ENCODE data around the gene FMN1. TPM values are rescaled to one million over a fixed set of nuclear protein-coding genes. Genes with fewer than 3 reads are reported as not detected.

Gene FMN1
- total and polyA plus RNA-seq, 2 of the 13 experiments (the other 11 are each of a cell fraction or from before 2014, with no cell fraction given): 0.20 to 0.60 TPM

DNA sequence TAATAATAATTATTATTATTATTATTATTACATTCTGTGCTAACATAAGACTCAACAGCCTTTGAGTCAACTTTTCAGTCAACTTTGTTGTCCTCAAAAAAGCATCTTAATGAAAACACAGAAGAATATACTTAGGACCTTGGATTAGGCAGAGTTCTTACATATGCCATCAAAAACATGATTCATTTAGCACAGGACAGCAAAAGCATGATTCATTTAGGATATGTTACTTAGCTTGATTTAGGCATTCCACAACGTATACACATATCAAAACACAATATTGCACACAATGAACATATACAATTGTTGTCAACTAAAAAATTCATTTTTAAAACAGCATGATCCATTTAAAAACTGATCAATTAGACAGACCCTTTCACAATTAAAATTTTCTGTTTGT, 213.0 kb downstream of the FMN1 start (continued):
- no peak for TF ChIP-seq SPEN (CRISPR knock-in tag; IDR thresholded peaks at IDR 0.05; ENCODE audit: low read depth)
- no peak for TF ChIP-seq PLSCR1 (CRISPR knock-in tag; IDR thresholded peaks at IDR 0.05; ENCODE audit: borderline replicate concordance)
- no peak for TF ChIP-seq ZSCAN9 (CRISPR knock-in tag; IDR thresholded peaks at IDR 0.05; ENCODE audit: borderline replicate concordance)

DNA sequence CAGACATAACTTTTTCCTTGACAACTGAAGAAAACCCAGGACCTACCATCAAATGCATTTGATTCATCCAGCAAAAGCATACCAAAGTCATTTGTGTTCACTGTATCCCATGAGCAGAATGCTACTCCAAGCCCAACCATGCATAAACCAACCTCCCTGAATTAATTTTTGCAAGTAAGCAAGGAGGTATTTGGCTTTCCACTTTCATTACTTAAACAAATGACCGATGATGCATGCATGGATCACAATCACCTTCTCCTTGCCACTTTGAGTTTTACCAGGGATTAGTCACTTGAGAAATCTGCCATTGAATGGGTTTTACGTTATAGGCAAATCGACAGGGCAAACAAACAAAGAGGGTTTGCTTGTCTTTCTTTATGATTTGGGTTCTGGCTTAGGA, 214.8 kb downstream of the FMN1 start:
- ChIA-PET POLR2A (no interaction called here), CTCF (ENCODE audit: low intra/inter-chr PET ratio, low total read pairs) (no interaction called here)
- no peak overlapping the region for H2AFZ ChIP-seq (ENCODE audit: low read length)
- H3K79me2 ChIP-seq (ENCODE audit: insufficient read depth, low read length): no peaks in the 10 kb centered on the region
- no peaks in the 10 kb centered on the region for H3K36me3 ChIP-seq (replicated peaks in 1 of 2; ENCODE audit: control insufficient read depth in 1 of 2, insufficient read depth in 2 of 2, low read length in 2 of 2)
- FAIRE-seq (no peak), ATAC-seq (no peak), DNase-seq (ENCODE audit: low spot score) (no peak)
- H3K4me1 ChIP-seq (ENCODE audit: insufficient read depth, low read length): no peaks in the 10 kb centered on the region
- no TSS peak for BruUV-seq (replicated peaks)
- no peaks in the 10 kb centered on the region for H3K9me3 ChIP-seq (ENCODE audit: low read length)
- no peaks in the 10 kb centered on the region for H4K20me1 ChIP-seq (ENCODE audit: insufficient read depth, low read length)
- intact Hi-C loops (cut with micrococcal nuclease; ENCODE audit: unreplicated experiment): no loop called here
- H3K9ac ChIP-seq (ENCODE audit: insufficient read depth, low read depth, low read length): no peak overlapping the region
- H3K27me3 ChIP-seq (ENCODE audit: control insufficient read depth in 1 of 2, insufficient read depth in 2 of 2, low read length in 2 of 2): no peaks in the 10 kb centered on the region
- H3K4me3 ChIP-seq (replicated peaks in 1 of 3; ENCODE audit: insufficient read depth in 1 of 3, low read depth in 2 of 3, low read length in 3 of 3): no peak overlapping the region
- H3K27ac ChIP-seq (ENCODE audit: extremely low read length, insufficient read depth, low read length): no peak overlapping the region
- H3K4me2 ChIP-seq (ENCODE audit: low read depth, low read length): no peak overlapping the region
- in situ Hi-C loops (cut with HindIII; ENCODE audit: extremely low pct_ligation_motif_present, low pct_unique_long_range_greater_than_20kb): no loop called here
- WGBS (ENCODE audit: low lambda C conversion rate): 28% methylated on average over 3 of the region's 3 CpGs
- TF ChIP-seq ONECUT2 (CRISPR knock-in tag; IDR thresholded peaks at IDR 0.05): no peak
- TF ChIP-seq ZSCAN31 (CRISPR knock-in tag; IDR thresholded peaks at IDR 0.05; ENCODE audit: low read depth): no peak
- TF ChIP-seq ATF4 (CRISPR knock-in tag; IDR thresholded peaks at IDR 0.05): no peak
- no peak for TF ChIP-seq HIVEP1 (CRISPR knock-in tag; IDR thresholded peaks at IDR 0.05)
- no peak for TF ChIP-seq ZNF713 (CRISPR knock-in tag; IDR thresholded peaks at IDR 0.05)

Measured in HepG2 (cell line).